HG02973 (cell line): ENCODE data around the gene RPTOR.
A peak's percentile ranks its signal among the peaks of the same experiment; 100 is the strongest.
"Not testable (repeated sequence)": the region's sequence is repeated elsewhere in the genome, so short reads cannot be mapped to it uniquely, and the experiment has no call there.

ENCODE experiments used
- ATAC-seq: cut with Tn5 transposase; IDR thresholded peaks from one replicate; pipeline ENCODE4 v1.9.1; 2021; ENCODE audit warnings: moderate library complexity; ENCODE audit not compliant: unreplicated experiment

RPTOR gene

DNA sequence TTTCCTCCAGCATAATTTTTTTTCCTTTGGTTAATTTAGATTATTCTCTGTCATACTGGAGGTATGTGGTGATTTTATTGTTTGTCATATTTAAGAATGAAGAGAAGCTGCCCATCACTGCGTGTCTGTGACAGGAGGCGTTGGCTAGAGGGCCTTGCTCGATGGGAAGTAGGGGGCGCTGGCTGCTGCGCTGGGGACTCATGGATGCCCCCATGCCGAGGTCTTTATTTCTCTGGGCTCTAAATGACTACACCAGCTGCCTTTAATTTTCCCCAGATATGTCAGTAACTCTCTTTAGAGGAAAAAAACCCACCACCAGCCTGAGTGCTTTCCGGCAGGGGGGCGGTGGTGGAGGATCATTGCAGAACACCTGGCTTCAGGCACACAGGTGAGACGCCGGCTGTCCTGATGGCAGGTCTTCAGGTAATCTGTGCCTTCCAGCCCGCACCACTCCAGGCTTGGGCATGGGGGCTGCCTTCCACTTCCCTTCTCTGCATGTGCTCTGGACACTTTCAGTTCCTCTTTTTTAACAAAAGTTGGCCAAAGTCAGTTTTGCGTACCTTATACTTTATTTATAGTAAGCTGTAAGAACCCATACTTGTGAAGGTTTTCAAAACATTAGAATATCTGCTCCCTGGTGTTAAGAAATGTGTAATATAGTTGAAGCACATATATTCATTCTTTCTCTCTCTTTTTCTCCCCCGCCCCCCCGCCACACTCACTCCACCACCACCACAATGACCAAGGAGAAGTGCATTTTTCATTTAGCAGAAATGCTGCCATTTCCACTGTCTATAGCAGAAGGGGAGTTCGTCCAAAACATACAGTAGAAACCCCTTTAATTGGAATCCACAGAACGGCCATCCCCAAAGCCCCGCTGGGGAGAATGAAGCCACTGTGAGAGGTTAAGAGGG, 192.7 kb downstream of the RPTOR start:
- peak; percentile 66 for ATAC-seq

DNA sequence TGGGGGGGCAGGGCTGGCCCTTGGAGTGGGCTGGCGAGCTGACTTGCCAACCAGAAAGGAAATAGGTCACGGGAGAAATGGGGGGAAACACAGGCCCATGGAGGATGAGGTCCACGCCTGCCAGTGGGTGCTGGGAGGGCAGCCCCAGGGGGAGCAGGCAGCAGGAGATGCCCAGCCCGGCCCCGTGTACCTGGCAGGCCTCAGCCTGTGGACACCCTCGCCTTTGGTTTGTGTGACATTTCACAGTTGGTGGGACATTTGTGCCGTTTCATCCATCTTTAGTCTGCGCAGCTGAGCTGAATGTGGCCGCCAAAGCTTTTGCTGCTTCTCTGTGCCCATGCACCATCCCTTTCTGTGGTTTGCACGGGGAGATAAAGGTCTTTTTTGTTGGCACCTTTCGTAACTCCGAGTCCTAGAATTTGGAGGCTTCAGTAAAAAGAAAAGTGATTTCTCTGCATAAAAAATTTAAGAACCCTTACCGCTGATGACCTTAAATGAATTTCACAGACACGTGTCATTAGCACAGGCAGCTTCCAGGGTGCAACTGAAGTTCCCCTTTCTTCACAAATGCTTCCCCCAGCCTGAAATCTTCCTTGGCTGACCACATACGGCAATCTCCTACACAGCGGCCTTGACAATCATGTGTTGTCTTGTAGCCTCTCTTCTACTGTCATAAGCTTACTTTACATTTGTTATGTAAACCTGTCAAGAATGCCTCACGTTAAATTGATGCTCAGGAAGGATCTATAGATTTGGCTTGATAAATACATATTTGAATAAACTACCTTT, 193.6 kb downstream of the RPTOR start:
- ATAC-seq: no peak

DNA sequence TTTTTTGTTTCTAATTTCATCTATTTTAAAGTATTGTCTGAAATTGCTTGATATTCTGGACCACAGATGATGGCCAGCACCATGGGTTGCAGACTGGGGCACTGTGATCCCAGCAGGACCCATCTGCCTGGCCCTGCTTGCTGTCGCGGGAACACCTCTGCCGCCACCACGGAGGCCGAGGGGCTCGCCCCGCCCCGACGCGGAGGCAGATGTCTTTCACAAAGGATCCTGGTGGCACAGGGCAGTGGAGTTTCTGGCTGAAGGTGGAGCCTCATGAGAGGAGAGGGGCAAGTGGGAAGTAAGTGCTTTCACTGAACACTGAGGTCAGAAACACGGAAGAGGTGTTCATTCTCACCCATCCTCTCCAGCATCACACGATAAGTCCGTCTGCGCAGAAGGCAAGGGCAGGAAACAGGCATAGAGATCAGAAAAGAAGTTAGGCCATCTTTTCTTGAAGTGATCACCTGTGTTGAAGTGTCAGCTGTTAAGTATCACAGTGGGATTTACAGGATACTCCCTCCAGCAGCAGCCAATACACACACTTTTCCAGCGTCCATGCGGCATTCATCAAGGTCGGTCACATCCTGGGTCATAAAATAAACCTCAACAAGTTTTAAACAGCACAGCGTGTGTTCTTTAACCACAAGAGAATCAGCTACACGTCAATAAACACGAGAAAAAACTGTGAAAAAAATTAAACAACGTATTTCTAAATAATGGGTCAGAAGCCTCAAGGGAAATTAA, 194.5 kb downstream of the RPTOR start:
- ATAC-seq: no peak

DNA sequence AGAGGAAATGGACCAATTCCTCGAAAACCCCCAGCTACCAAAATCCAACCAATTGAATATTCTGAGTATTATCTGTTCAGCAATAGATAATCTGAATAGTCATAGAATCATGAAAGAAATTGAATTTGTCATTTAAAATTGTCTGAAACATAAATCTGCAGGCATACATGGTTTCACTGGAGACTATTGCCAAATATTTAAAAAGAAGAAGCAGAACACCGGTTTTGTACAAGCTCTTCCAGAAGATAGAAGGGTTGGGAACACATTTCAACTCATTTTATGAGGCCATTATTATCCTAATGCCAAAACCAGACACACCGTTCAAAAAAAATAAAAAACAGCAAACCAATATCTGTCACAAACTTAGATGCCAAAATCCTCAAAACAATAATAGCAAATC, 195.5 kb downstream of the RPTOR start:
- ATAC-seq: no peak

DNA sequence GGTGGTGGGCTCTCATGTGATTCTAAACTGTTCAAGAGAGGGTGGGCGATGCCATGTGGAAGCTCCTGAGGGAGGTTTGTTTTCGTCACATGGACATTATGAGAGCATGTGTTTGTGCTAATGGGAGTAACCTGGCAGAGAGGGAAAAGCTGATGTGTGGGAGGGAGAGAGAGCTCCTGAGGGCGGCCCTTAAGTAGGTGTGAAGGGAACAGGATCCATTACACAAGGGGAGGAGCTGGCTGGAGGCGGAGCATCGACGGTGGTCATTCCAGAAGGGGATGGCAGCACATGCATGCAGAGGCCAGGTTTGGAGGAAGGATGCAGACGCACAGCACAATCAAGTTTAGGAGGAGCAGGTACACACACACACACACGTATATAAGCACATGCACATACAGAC, 197.5 kb downstream of the RPTOR start:
- no peak for ATAC-seq

DNA sequence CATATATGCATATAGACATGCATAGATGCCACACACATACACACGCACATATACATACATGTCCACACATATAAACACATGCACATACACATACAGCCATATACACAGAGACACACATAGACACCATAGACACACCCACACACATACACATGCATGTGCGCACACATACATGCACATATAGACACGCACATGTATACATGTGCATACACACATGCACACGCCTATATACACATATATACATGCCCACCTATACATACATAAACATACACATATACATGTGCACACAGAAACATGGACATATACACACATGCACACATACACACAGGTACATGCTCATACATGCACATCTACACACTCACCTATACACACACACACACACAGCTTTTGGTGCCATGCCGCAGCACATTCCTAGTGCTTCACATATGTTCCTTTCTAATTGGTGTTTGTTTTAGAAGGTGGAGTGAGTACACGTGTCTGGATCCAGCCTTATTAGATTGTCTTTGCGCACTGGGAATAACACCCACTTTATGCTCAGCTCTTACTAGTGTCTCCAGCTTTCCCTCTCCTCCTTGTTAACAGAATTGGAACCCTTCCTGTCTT, 198.0 kb downstream of the RPTOR start:
- ATAC-seq: no peak

DNA sequence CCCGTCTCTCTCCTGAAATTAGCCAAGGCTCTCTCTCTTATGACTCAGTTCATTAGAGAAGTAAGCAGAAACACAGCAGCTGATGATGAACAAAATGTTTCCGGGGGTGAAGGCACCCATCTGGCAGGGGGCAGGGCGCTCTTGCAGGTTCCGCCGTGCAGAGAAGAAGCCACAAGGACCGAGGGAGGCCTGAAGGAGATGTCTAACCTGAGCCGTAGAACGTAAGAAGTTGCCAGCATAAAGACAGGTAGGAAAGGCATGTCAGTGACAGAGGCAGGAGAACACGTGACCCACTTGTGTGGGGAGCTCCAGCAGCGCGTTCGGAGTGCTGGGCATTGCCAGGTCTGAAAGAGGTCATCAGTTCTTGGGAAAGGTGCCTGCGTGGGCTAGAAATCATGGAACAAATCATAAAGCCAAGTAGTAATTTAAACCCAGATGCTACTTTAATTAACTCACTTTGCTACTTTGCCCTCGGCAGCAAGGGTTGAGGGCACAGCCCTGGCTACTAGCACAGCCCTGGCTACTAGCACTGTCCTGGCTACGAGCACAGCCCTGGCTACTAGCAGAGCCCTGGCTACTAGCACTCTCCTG, 198.6 kb downstream of the RPTOR start:
- ATAC-seq: no peak

DNA sequence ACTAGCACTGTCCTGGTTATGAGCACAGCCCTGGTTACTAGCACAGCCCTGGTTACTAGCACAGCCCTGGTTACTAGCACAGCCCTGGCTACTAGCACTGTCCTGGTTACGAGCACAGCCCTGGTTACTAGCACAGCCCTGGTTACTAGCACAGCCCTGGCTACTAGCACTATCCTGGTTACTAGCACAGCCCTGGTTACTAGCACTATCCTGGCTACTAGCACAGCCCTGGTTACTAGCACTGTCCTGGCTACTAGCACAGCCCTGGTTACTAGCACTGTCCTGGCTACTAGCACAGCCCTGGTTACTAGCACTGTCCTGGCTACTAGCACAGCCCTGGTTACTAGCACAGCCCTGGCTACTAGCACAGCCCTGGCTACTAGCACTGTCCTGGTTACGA, 199.3 kb downstream of the RPTOR start:
- ATAC-seq: not testable (repeated sequence)

DNA sequence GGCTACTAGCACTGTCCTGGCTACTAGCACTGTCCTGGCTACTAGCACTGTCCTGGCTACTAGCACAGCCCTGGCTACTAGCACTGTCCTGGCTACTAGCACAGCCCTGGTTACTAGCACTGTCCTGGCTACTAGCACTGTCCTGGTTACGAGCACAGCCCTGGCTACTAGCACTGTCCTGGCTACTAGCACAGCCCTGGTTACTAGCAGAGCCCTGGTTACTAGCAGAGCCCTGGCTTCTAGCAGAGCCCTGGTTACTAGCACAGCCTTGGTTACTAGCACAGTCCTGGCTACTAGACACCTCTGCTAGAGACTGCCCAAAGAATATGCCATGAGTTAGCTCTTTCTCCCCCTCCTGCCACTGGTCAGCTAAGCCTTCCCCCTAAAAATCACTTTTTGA, 200.1 kb downstream of the RPTOR start:
- ATAC-seq: not testable (repeated sequence)

DNA sequence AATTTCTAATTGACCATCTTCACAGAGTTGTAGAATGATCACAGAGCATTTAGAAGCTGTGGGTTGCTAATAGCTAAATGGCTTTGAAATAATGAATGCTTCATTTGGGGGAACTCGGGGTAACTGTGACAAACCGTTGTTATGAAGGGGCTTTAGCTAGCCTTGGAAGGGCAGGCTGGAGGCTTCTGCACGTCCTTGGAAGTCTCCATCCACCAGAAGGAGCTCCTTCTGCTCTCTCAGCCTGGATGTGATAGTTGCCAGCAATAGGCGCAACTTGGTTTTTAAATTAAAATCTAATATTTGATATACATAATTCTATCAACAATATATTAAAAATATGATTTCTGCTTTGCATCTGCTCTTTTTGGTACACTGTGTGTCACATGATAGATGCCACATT, 200.5 kb downstream of the RPTOR start:
- no peak for ATAC-seq

DNA sequence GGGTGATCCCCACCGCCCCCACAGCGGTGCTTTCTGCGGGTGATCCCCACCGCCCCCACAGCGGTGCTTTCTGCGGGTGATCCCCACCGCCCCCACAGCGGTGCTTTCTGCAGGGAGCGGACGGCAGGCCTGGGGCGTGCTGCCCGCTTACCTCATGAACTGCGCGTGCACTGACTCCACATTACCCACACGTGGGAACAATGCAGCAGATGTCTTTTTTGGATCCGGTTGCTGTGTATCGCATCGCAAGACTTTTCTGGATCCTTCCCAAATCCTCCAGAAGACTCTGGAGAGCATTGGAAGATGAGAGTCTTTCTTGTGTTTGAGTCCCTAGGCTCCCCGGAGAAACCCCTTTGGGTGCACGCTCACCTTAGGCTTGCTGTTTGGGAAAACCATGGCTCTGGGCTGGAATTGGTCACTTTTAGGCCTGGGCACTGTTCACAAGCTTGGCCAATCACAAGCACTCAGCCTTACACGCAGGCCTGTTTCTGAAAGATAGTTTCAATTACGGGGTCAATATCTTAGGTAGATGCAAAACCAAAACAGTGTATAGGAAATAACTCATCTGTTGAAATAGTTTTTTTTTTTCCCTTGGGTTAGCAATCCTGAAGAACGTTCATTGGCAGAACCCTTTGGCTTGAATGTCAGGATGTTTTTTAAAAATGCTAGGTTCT, 201.8 kb downstream of the RPTOR start:
- no peak for ATAC-seq

DNA sequence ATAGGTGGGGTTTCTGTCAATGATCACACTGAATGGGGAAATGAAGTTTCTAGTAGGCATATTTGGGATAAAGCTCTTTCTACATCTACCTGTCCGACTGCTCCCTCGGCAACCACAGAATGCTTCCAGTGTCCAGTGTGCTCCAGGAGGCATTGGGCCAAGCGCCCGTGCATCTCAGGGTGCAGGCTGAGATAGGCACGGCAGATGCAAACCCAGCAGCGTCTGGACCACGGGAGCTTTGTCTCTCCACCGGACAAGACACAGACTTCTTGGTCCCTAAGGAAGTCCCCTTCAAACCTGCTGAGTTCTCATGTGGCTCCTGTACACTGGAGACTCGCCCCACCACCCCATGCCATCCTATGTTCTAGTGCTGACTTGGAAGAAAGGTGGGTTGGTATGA, 202.8 kb downstream of the RPTOR start:
- no peak for ATAC-seq

DNA sequence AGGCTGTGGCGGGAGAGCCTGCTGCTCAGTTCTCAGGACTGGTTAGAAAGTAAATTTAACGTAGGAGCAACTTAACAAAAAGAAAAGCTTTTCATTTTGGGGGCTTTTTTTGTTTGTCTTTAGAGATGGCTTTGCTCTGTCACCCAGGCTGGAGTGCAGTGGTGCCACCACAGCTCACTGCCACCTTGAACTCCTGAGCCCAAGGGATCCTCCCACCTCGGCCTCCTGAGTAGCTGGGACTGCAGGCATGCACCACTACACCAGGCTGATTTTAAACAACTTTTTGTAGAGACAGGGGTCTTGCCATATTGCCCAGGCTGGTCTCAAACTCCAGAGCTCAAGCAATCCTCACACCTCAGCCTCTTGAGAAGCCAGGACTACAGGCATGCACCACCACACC, 205.0 kb downstream of the RPTOR start:
- no peak for ATAC-seq

DNA sequence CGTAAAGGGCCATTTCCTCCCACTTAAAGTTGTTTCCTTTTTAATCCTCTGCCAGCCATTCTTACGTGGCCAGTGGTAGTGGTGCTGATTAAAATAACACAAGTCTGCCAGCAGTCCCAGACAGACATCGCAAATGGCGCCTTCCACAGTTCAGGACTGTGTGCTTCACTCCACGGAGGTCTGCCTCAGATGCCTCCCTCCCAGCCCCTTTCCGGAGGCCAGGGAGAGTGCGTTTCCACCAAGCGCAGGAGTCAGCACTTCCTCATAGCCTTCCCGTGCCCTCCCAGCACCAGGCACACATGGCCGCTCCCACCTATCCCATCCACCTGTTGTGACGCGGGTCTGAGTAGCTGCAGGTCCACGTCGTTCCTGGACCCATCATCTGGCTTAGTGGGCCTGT, 205.6 kb downstream of the RPTOR start:
- ATAC-seq: no peak

DNA sequence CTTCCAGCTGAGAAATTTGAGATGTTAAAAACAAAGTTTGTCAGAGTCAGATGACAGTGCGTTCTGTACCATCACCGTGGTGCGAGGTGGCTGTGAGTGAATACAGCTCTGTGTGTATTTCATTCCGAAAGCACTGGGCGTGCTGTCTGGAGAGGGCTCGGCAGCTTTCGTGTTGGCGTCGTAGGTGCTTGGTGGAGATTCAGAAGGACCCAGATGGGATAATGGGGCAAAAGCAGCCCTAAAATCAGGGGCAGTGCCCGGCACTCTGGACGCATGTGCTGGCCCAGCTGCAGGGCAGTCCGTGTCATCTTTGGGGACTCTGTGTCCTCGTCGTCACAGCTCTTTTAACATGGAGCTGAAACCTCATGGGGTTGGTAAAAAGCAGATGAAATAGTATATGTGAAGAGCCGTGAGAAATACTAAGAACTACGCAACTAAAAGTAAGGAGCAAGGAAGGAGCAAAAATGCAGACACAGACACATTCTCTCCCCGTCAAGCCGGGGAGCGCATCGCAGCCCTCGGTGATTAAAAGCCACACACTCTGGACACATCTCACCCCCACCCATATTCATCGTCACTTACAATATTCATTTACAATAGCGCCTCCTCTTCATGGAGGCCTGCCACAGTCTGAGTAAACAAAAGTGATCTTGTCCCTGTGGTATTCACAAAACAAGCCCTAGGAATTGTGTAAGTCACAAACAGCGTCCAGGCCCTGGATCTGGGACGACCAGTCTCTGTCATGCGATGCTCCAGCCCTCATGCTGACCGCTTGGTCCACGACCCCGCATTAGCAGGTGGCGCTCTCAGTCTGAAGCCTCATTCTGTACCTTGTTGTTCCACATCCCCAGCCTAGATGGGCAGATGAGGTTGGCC, 206.7 kb downstream of the RPTOR start:
- no peak for ATAC-seq

DNA sequence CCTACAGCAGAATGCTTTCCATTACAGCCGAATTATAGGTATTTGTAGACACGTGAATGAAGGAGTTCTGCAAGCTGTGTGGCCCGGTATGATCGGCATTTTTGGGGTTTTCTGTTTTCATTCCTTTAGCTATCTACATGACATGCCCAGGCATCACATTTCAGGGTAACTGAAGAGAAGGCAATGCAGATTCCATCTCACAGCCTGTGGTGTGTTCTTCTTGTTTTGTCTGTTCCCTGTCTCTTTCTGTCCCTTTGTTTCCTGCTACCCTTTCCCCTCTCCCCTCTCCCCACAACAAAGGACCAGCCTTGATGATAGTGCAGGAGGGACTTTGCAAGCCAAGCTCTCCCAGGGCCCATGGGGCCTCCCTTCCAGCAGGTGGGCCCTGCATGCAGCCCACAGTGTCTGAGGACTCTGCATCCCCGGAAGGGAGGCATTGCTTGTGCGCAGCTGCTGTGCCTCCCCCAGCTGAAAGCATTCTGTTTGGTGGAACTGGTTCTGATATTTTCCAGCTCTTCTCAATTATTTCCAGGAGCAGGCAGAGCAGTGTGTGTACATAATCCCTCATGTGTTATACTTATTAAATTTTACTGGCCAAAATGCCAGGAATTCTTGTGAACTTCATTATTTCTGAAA, 207.4 kb downstream of the RPTOR start:
- ATAC-seq: no peak

DNA sequence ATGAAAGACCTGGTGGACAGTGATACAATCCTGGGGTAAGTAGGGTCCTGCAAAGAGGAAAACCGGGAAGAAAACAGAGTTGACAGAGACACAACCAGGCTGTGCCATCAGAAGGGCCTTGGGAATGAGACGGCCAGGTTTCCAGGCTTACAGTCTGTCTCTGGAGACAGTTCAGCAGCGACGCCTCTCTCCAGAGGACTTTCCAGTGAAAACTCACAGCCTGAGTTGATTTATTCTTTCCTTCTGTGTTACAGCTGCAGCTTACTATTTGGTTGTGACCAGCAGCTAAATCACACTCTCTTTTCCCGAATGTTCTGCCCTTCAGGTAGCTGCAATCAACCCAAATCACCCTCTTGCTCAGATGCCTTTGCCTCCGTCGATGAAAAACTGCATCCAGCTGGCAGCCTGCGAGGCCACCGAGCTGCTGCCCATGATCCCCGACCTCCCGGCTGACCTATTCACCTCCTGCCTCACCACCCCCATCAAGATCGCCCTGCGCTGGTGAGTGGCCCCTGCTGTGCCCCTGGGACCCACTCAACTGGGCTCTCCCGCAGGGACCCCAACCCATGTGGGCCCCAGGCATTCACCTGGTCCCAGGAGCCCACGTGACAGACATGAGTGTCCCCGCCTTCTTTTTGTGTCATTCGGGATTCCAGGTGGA, 209.2 kb downstream of the RPTOR start:
- ATAC-seq: no peak

DNA sequence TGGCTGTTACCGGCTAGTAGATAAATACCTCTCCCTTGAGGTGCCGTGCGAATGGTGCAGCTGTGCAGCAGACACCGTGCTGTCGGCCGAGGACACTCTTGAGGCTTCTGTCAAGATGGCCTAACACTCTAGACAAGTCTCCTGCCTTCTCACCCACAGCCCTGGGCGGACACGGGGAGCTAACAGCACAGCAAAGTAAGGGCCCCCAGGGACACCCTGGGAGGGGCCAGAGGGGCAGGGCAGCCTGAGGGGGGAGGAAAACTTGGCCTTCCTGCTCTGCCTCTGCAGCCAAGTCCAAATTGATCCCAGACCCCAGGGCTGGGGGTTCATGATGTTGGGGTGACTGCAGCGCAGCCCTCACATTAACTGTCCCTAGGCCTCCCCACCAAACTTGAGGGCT, 210.2 kb downstream of the RPTOR start:
- ATAC-seq: no peak
